ENCODE data around the gene COPS2.
"Not testable (repeated sequence)": the region's sequence is repeated elsewhere in the genome, so short reads cannot be mapped to it uniquely, and the experiment has no call there.

Gene COPS2

GRCh38 chr15:49155110-49155833 is at the start of gene COPS2:
TSS of gene COPS2 (minus strand) at chr15:49155599. CDS start at chr15:49155578, 21 bp downstream.
- peak; percentile 89 for DNase-seq

GRCh38 chr15:49200347-49200746 is 44.9 kb upstream of the COPS2 start:
- DNase-seq: no peak

GRCh38 chr15:49199666-49200065 is 44.3 kb upstream of the COPS2 start:
- no peak for DNase-seq

GRCh38 chr15:49196856-49197255 is 41.5 kb upstream of the COPS2 start:
- no peak for DNase-seq

- DNase-seq: no peak
Observed at GRCh38 chr15:49191892-49192291, 36.5 kb upstream of the COPS2 start.

- no peak for DNase-seq
Observed at GRCh38 chr15:49190586-49190985, 35.2 kb upstream of the COPS2 start.

GRCh38 chr15:49189631-49190030 is 34.2 kb upstream of the COPS2 start:
- DNase-seq: no peak

- DNase-seq: no peak
Observed at GRCh38 chr15:49188933-49189332, 33.5 kb upstream of the COPS2 start.

- no peak for DNase-seq
Observed at GRCh38 chr15:49187549-49188245, 32.3 kb upstream of the COPS2 start.

GRCh38 chr15:49185473-49185872 is 30.1 kb upstream of the COPS2 start:
- DNase-seq: no peak

- DNase-seq: not testable (repeated sequence)
Observed at GRCh38 chr15:49183741-49184140, 28.3 kb upstream of the COPS2 start.

- no peak for DNase-seq
Observed at GRCh38 chr15:49182128-49182527, 26.7 kb upstream of the COPS2 start.

- no peak for DNase-seq
Observed at GRCh38 chr15:49179433-49180190, 24.2 kb upstream of the COPS2 start.

GRCh38 chr15:49178497-49178896 is 23.1 kb upstream of the COPS2 start:
- no peak for DNase-seq

GRCh38 chr15:49175582-49176397 is 20.4 kb upstream of the COPS2 start:
- not testable (repeated sequence) for DNase-seq

GRCh38 chr15:49174902-49175301 is 19.5 kb upstream of the COPS2 start:
- no peak for DNase-seq

GRCh38 chr15:49171790-49172189 is 16.4 kb upstream of the COPS2 start:
- DNase-seq: no peak

GRCh38 chr15:49169880-49170597 is 14.6 kb upstream of the COPS2 start, which contains the start of gene GALK2:
TSS of gene GALK2 (plus strand) at chr15:49170247. CDS start at chr15:49170323, 76 bp downstream.
- DNase-seq: peak; percentile 69

- no peak for DNase-seq
Observed at GRCh38 chr15:49168016-49168415, 12.6 kb upstream of the COPS2 start.

- DNase-seq: no peak
Observed at GRCh38 chr15:49164865-49165264, 9.5 kb upstream of the COPS2 start.

- no peak for DNase-seq
Observed at GRCh38 chr15:49163678-49164077, 8.3 kb upstream of the COPS2 start.
